GM12875 (cell line): Measurements from ENCODE around the gene ABTB1.

ENCODE experiments used
- H3K4me3 ChIP-seq: one replicate; pipeline ENCODE4 v1.5.1; 2011; ENCODE audit warnings: low read depth, low read length, control low read depth
- CTCF ChIP-seq: IDR thresholded peaks from 2 replicates; pipeline ENCODE4 v1.5.1; 2011; ENCODE audit warnings: low read depth, mild to moderate bottlenecking, control low read depth, inconsistent platforms, low read length, moderate library complexity, borderline replicate concordance; ENCODE audit not compliant: insufficient read depth

ABTB1 gene

GRCh38 chr3:127682561-127682960 is 9.8 kb downstream of the ABTB1 start:
- no peak overlapping the region for H3K4me3 ChIP-seq
- no peak for TF ChIP-seq CTCF

DNA sequence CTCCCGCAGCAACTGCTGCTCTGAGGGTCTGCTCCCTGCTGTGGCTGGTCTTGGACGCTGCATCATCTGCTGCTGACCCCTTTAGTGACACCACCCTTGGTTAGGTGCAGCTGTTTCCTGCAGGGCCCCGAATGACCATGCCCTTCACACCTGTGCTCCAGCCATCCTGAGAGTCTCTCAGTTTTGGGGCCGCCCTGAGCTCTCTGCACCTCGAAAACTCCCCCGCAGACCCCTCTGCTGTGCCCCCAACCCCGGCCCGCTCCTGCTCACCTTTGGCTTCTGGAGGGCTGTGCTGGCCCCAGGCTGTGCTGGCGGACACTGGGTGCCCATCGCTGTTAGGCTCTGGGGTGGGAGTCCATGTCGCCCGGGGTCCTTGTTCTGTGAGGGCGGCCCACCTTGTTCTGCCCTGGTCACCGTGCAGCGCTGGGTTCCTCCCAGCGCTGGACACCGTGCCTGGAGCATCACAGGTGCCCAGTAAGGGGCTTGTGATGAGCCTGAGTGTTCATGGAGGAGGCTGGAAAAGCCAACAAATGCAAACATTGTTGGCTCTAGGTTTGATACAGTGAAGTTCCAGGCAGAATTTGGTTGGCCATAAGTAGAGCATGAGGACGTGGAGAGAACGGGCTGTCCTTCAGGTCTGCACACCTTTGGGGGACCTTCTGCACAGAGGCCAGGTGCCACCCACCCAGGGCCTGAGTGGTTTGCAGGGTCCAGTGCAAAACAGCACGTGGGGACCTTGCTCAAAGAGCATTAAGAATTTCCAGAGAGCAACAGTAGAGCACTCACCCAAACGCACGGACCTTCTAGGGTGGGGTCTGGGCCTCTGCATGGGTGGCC is 12.3 kb downstream of the ABTB1 start:
- TF ChIP-seq CTCF, result no peak
- H3K4me3 ChIP-seq, result no peak overlapping the region

DNA sequence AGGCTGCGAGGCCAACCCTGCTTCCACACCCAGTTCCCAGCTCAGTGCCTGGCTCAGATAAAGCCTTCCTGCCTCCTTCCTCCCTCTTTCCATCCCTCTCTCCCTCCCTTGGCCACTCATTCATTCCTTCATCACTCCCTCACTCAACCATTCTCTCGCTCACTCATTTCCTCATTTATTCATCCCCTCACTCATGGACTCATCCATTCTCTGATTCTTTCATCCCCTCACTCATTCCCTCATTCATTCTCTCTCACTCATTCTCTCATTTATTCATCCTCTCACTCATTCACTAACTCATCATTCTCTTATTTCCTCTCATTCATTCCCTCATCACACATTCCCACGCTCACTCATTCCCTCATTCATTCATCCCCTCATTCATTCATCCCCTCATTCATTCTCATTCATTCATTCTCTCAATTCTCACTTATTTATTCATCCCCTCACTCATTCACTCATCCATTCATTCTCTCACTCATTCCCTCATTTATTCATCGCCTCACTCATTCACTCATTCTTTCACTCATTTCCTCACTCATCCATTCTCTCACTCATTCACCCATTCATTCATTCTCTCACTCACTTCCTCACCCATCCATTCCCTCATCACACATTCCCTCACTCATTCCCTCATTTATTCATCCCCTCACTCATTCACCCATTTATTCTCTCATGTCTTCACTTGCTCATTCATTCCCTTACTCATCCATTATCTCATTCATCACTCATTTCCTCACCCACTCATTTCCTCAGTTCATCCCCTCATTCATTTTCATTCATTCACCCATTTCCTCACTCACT is 13.2 kb downstream of the ABTB1 start:
- no peak for TF ChIP-seq CTCF
- H3K4me3 ChIP-seq, result no peak overlapping the region

DNA sequence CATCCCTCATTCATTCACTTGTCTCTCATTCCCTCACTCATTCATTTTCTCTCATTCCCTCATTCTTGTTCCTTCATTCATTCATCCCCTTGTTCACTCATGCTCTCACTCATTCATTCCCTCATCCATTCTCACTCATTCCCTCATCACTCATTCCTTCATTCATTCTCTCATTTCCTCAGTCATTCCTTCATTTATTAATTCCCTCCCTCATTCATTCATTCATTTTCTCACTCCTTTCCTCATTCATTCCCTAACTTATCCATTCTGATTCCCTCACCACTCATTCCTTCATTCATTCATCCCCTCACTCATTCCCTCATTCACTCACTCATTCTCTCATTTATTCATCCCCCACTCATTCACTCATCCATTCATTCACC is 13.8 kb downstream of the ABTB1 start:
- H3K4me3 ChIP-seq, result no peak overlapping the region
- no peak for TF ChIP-seq CTCF

DNA sequence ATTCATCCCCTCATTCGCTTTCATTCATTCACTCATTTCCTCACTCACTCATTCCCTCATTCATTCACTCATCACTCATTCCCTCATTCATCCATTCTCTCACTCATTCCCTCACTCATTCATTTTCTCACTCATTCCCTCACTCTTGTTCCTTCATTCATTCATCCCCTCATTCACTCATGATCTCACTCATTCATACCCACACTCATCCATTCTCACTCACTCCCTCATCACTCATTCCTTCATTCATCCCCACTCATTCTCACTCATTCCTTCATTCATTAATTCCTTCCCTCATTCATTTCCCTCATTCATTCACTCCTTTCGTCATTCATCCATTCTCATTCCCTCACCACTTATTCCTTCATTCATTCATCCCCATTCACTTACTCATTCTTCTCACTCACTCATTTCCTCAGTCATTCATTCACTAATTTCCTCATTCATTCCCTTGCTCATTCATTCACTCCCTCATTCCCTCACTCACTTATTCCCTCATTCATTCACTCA is 14.5 kb downstream of the ABTB1 start:
- no peak overlapping the region for H3K4me3 ChIP-seq
- TF ChIP-seq CTCF, result no peak

DNA sequence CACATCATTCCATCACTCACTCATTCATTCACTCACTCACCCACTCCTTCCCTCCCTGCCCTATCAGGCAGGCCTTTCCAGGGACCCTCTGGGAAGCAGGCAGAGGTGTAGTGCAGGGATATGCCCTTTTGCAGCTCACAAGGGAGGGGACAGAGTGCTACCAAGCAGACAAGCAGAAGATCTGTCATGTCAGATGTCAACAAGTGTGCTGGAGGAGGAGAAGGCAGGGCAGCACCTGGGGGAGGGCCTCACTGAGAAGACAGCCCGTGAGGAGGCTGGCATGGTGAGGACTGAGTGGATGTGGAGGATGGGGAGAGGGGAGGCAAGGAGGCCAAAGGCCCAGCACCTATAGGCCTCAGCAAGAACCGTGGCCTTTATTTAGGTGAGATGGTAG is 15.3 kb downstream of the ABTB1 start:
- TF ChIP-seq CTCF, result no peak
- H3K4me3 ChIP-seq, result no peak overlapping the region
